Uterus (tissue), 2 donors: Measurements from ENCODE around the gene MINDY4.
"Not testable (repeated sequence)": the region's sequence is repeated elsewhere in the genome, so short reads cannot be mapped to it uniquely, and the experiment has no call there.

Experiments
- CTCF ChIP-seq, 4 experiments: fragments of 200-600 bp in 2 of 4; fragments of 450-650 bp in 2 of 4; sonication (generic) in 2 of 4; IDR thresholded peaks; one replicate each; pipeline ENCODE4 v1.5.1; 2016 to 2019; ENCODE audit warnings: antibody characterized with exemption in 4 of 4, mild to moderate bottlenecking in 2 of 4, moderate library complexity in 1 of 4
- POLR2A ChIP-seq, 2 donors: fragments of 450-650 bp; IDR thresholded peaks; one replicate each; pipeline ENCODE4 v1.6.1; 2016; ENCODE audit warnings: antibody characterized with exemption in 2 of 2, mild to moderate bottlenecking in 1 of 2, moderate library complexity in 1 of 2

- not testable (repeated sequence) for TF ChIP-seq CTCF, POLR2A (IDR thresholded peaks at IDR 0.05)
Measured at GRCh38 chr7:30807941-30808340, 36.7 kb downstream of the MINDY4 start.
